ENCODE measurements around the gene ARHGAP10. TPM values are rescaled to one million over a fixed set of nuclear protein-coding genes. Genes with fewer than 3 reads are reported as not detected.

The ARHGAP10 gene
- total RNA-seq, 1 donor from 2014 or later, result 28.0 TPM

DNA sequence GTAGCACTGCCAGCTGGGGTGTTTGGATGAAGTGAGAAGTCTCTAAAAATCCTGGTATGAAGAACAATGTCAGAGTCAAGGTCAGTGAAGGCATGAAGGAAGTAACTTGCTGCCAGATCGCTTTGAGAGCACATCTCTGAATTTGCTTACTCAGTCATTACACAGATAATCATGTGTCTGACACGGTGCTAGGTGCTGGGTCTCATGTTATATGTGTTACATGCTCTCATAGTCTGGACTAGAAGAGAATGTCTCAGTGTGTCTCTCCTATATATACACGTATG is 337.9 kb downstream of the ARHGAP10 start:
- peaks cover 45% of the 10 kb centered on the region for H4K20me1 ChIP-seq (ENCODE audit: insufficient read depth, low read length)
- no peaks in the 10 kb centered on the region for H3K79me2 ChIP-seq (ENCODE audit: insufficient read depth, low read length)
- H3K4me3 ChIP-seq (ENCODE audit: insufficient read depth, low read depth, low read length), result no peak overlapping the region
- H3K9me3 Mint-ChIP-seq (ENCODE audit: unreplicated experiment), result peaks cover 2% of the 10 kb centered on the region
- H3K36me3 ChIP-seq (ENCODE audit: insufficient read depth, low read length), result no peaks in the 10 kb centered on the region
- H3K4me2 ChIP-seq (ENCODE audit: low read length), result no peak overlapping the region
- DNase-seq (ENCODE audit: low read depth), result no peak
- no peak overlapping the region for H3K9ac ChIP-seq (ENCODE audit: low read length)
- TF ChIP-seq, protein P1, sequence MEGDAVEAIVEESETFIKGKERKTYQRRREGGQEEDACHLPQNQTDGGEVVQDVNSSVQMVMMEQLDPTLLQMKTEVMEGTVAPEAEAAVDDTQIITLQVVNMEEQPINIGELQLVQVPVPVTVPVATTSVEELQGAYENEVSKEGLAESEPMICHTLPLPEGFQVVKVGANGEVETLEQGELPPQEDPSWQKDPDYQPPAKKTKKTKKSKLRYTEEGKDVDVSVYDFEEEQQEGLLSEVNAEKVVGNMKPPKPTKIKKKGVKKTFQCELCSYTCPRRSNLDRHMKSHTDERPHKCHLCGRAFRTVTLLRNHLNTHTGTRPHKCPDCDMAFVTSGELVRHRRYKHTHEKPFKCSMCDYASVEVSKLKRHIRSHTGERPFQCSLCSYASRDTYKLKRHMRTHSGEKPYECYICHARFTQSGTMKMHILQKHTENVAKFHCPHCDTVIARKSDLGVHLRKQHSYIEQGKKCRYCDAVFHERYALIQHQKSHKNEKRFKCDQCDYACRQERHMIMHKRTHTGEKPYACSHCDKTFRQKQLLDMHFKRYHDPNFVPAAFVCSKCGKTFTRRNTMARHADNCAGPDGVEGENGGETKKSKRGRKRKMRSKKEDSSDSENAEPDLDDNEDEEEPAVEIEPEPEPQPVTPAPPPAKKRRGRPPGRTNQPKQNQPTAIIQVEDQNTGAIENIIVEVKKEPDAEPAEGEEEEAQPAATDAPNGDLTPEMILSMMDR (IDR thresholded peaks at IDR 0.05; ENCODE audit: insufficient read depth, low read depth, low read length), result no peak
- TF ChIP-seq EZH2 (IDR thresholded peaks at IDR 0.05; ENCODE audit: insufficient read depth, low read length), result no peak
- H3K4me3 Mint-ChIP-seq (ENCODE audit: unreplicated experiment), result no peak overlapping the region
- no peaks in the 10 kb centered on the region for H3K4me1 ChIP-seq (ENCODE audit: insufficient read depth, low read length)
- H3K9me3 ChIP-seq (ENCODE audit: insufficient read depth, low read depth, low read length), result no peaks in the 10 kb centered on the region
- H3K36me3 Mint-ChIP-seq (ENCODE audit: low read depth, unreplicated experiment), result peaks cover 34% of the 10 kb centered on the region
- H3K4me1 Mint-ChIP-seq (ENCODE audit: low read depth, unreplicated experiment), result peaks cover 16% of the 10 kb centered on the region
- FAIRE-seq, result no peak
- H3K27me3 Mint-ChIP-seq (ENCODE audit: low read depth, unreplicated experiment), result no peaks in the 10 kb centered on the region
- no peak overlapping the region for H3K27ac ChIP-seq (ENCODE audit: low read depth, low read length)
- H3K27ac Mint-ChIP-seq (ENCODE audit: unreplicated experiment), result no peak overlapping the region
- no peak overlapping the region for H2AFZ ChIP-seq (ENCODE audit: low read depth, low read length)
- no peaks in the 10 kb centered on the region for H3K27me3 ChIP-seq (ENCODE audit: insufficient read depth, low read length)

DNA sequence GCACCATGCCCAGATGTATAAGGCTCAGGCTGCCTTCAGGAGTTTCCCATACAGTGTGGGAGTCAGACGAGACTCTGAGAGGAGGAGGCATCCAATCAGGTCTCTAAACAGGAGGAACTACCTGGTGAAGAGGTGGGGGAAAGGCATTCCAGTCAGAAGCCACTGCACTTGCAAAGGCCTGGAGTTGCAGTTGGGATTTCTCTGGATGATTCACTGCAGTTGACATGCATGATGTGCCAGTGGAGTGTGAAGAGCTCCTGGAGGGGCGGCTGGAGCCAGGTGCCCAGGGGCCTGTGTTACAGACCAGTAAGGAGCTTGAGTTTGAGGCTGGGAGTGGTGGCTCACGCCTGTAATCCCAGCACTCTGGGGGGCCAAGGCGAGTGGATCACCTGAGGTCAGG is 339.1 kb downstream of the ARHGAP10 start:
- TF ChIP-seq EZH2 (IDR thresholded peaks at IDR 0.05; ENCODE audit: insufficient read depth, low read length), result no peak
- Histone ChIP-seq H3K27me3 (ENCODE audit: insufficient read depth, low read length) (no peaks in the 10 kb centered on the region), H3K27ac (ENCODE audit: low read depth, low read length) (no peak overlapping the region), H3K9me3 (ENCODE audit: insufficient read depth, low read depth, low read length) (no peaks in the 10 kb centered on the region), H3K4me3 (ENCODE audit: insufficient read depth, low read depth, low read length) (no peak overlapping the region), H3K4me2 (ENCODE audit: low read length) (no peak overlapping the region), H3K36me3 (ENCODE audit: insufficient read depth, low read length) (peaks cover 3% of the 10 kb centered on the region), H3K9ac (ENCODE audit: low read length) (no peak overlapping the region), H4K20me1 (ENCODE audit: insufficient read depth, low read length) (peaks cover 44% of the 10 kb centered on the region), H3K4me1 (ENCODE audit: insufficient read depth, low read length) (no peaks in the 10 kb centered on the region), H2AFZ (ENCODE audit: low read depth, low read length) (no peak overlapping the region), H3K79me2 (ENCODE audit: insufficient read depth, low read length) (no peaks in the 10 kb centered on the region)
- Mint-ChIP-seq H3K9me3 (ENCODE audit: unreplicated experiment) (peaks cover 10% of the 10 kb centered on the region), H3K27me3 (ENCODE audit: low read depth, unreplicated experiment) (no peaks in the 10 kb centered on the region), H3K36me3 (ENCODE audit: low read depth, unreplicated experiment) (peaks cover 44% of the 10 kb centered on the region), H3K27ac (ENCODE audit: unreplicated experiment) (no peak overlapping the region), H3K4me1 (ENCODE audit: low read depth, unreplicated experiment) (peaks cover 11% of the 10 kb centered on the region), H3K4me3 (ENCODE audit: unreplicated experiment) (no peak overlapping the region)
- no peak for FAIRE-seq
- DNase-seq (ENCODE audit: low read depth), result no peak

DNA sequence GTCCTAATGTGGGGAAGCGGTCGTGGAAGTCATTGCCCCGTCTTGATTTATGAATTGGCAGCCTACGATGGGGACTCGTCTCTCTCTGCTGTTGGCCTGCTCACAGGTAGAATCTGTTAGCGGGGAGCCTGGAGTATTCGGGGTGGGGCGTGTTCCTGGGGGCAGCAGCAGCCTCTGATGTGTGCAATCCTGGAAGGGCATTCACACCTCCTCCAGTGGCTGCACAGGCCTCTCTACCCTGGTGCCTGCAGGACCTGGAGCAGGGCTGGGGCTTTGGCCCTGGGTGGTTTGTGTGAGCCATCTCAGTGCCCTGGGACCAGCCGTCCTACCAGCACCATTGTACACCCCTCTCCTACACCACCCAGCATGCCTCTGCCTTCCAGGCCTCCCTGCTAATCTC is 340.9 kb downstream of the ARHGAP10 start:
- Histone ChIP-seq H3K4me2 (ENCODE audit: low read length) (no peak overlapping the region), H3K4me1 (ENCODE audit: insufficient read depth, low read length) (no peaks in the 10 kb centered on the region), H3K27ac (ENCODE audit: low read depth, low read length) (no peak overlapping the region), H3K36me3 (ENCODE audit: insufficient read depth, low read length) (peaks cover 3% of the 10 kb centered on the region), H3K27me3 (ENCODE audit: insufficient read depth, low read length) (no peaks in the 10 kb centered on the region), H4K20me1 (ENCODE audit: insufficient read depth, low read length) (peaks cover 29% of the 10 kb centered on the region), H2AFZ (ENCODE audit: low read depth, low read length) (no peak overlapping the region), H3K9ac (ENCODE audit: low read length) (no peak overlapping the region), H3K9me3 (ENCODE audit: insufficient read depth, low read depth, low read length) (no peaks in the 10 kb centered on the region), H3K79me2 (ENCODE audit: insufficient read depth, low read length) (no peaks in the 10 kb centered on the region), H3K4me3 (ENCODE audit: insufficient read depth, low read depth, low read length) (no peak overlapping the region)
- Mint-ChIP-seq H3K9me3 (ENCODE audit: unreplicated experiment) (peaks cover 17% of the 10 kb centered on the region), H3K4me3 (ENCODE audit: unreplicated experiment) (no peak overlapping the region), H3K36me3 (ENCODE audit: low read depth, unreplicated experiment) (peaks cover 47% of the 10 kb centered on the region), H3K4me1 (ENCODE audit: low read depth, unreplicated experiment) (peaks cover 4% of the 10 kb centered on the region), H3K27me3 (ENCODE audit: low read depth, unreplicated experiment) (no peaks in the 10 kb centered on the region), H3K27ac (ENCODE audit: unreplicated experiment) (no peak overlapping the region)
- FAIRE-seq, result no peak
- no peak for TF ChIP-seq EZH2 (IDR thresholded peaks at IDR 0.05; ENCODE audit: insufficient read depth, low read length)
- TF ChIP-seq, protein P1 (IDR thresholded peaks at IDR 0.05; ENCODE audit: insufficient read depth, low read depth, low read length), result no peak
- no peak for DNase-seq (ENCODE audit: low read depth)

Measured in astrocyte (in vitro differentiated cells and primary cell).